Measurements from ENCODE around the gene LIN28A. TPM values are rescaled to one million over a fixed set of nuclear protein-coding genes. Genes with fewer than 3 reads are reported as not detected.

LIN28A gene
- total RNA-seq, 1 donor from 2014 or later: not detected

DNA sequence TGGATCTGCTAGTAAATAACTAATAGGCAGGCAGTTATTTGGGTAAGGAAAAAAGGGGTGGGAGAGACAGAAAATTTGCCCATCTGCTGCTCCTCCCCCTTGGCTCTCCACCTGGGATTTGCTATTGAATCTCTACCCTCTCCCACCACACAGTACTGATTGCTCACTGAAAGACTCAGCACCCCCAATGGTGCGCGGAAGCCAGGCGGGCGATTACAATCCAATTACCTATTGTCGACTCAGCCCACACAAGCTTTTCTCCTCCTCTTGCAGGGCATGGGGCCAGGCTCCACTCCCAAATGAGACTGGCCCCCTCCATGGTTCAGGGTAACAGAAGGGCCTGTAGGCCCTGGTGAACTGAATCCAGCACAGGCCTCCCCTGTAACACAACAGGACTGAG lies 58.9 kb downstream of the LIN28A start:
- FAIRE-seq (no peak), DNase-seq (ENCODE audit: low read depth) (no peak)
- Histone ChIP-seq H3K4me3 (ENCODE audit: low read depth, low read length) (no peak overlapping the region), H3K36me3 (ENCODE audit: control insufficient read depth, insufficient read depth, low read length) (peaks cover 14% of the 10 kb centered on the region), H3K27me3 (ENCODE audit: control insufficient read depth, insufficient read depth, low read length) (no peaks in the 10 kb centered on the region)
- TF ChIP-seq, protein P1, sequence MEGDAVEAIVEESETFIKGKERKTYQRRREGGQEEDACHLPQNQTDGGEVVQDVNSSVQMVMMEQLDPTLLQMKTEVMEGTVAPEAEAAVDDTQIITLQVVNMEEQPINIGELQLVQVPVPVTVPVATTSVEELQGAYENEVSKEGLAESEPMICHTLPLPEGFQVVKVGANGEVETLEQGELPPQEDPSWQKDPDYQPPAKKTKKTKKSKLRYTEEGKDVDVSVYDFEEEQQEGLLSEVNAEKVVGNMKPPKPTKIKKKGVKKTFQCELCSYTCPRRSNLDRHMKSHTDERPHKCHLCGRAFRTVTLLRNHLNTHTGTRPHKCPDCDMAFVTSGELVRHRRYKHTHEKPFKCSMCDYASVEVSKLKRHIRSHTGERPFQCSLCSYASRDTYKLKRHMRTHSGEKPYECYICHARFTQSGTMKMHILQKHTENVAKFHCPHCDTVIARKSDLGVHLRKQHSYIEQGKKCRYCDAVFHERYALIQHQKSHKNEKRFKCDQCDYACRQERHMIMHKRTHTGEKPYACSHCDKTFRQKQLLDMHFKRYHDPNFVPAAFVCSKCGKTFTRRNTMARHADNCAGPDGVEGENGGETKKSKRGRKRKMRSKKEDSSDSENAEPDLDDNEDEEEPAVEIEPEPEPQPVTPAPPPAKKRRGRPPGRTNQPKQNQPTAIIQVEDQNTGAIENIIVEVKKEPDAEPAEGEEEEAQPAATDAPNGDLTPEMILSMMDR (IDR thresholded peaks at IDR 0.05; ENCODE audit: insufficient read depth, low read length, severe bottlenecking): no peak

DNA sequence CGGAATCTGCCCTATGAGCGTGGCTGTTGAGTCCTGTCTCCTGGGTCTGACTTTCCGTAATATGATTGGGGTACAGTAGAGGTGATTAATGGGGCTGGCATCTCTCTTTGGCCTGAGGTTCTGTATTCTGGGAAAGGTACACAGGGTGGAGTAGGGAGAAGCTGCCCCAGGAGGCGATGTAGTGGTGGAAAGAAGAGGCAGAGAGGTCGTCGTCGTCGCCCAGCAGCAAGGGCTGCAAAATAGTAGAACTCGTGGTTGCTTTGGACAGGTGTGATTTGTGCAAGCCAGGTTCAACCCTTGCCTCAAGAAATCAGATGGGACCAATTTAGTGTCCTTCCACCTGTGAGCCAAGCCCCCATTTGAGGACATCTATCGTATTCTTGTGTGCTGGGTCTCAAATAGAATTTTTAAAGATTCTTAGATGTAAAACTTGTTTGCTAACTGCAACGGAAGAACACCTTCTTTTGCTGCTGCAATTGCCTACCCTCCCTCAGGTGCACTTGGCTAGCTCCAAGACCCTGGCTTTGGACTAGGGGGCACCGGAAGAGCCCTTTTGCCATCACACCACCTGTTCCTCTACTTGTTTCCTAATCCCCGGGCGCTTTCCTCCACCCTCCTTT lies 60.4 kb downstream of the LIN28A start:
- Histone ChIP-seq H3K36me3 (ENCODE audit: control insufficient read depth, insufficient read depth, low read length) (peaks cover 20% of the 10 kb centered on the region), H3K4me3 (ENCODE audit: low read depth, low read length) (no peak overlapping the region), H3K27me3 (ENCODE audit: control insufficient read depth, insufficient read depth, low read length) (no peaks in the 10 kb centered on the region)
- FAIRE-seq (peak; percentile 23), DNase-seq (ENCODE audit: low read depth) (peak; percentile 72)
- TF ChIP-seq, protein P1 (IDR thresholded peaks at IDR 0.05; ENCODE audit: insufficient read depth, low read length, severe bottlenecking): no peak

DNA sequence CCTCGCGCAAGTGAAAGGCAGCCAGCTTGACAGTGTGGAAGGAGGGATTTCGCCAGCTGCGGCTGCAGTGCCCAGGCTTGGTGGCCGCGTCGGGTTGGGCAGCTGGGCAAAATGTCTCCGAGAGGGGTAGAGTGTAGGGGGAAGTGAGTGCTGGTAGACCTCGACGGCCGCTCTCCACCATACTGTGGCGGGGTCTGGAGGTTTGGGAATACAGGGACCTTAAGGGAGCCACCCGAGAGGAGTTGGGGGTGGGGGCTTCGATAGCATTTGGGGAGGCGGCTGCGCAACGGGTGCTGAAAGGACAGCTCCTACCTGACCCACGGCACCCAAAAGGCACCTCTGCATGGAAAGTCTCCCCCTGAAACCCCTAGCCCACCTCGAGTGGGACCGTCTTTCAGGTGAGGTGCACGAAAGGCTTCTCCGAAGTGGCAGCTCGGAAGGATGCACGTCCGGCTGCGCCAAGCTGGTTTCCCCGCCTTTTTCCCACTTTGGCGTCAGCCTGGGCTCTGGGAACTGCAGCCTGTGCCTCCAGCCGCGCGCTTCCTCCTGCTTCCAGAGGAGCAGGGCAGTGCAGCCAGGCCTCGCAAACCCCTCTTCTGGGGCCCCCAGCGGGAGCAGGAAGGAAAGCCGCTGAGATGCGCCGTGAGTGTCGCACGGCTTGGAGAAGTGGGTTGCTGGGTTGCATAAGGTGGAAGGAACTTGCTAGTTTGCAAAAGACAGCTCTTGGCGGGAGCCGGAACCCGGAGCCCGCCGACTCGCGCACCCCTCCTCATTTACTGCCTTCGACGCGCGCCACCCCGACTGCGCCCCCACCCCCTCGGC lies 61.1 kb downstream of the LIN28A start:
- Histone ChIP-seq H3K36me3 (ENCODE audit: control insufficient read depth, insufficient read depth, low read length) (peaks cover 21% of the 10 kb centered on the region), H3K27me3 (ENCODE audit: control insufficient read depth, insufficient read depth, low read length) (no peaks in the 10 kb centered on the region), H3K4me3 (ENCODE audit: low read depth, low read length) (peak overlapping the region; percentile 72)
- TF ChIP-seq, protein P1 (IDR thresholded peaks at IDR 0.05; ENCODE audit: insufficient read depth, low read length, severe bottlenecking): no peak
- DNase-seq (ENCODE audit: low read depth) (peak; percentile 44), FAIRE-seq (no peak)

DNA sequence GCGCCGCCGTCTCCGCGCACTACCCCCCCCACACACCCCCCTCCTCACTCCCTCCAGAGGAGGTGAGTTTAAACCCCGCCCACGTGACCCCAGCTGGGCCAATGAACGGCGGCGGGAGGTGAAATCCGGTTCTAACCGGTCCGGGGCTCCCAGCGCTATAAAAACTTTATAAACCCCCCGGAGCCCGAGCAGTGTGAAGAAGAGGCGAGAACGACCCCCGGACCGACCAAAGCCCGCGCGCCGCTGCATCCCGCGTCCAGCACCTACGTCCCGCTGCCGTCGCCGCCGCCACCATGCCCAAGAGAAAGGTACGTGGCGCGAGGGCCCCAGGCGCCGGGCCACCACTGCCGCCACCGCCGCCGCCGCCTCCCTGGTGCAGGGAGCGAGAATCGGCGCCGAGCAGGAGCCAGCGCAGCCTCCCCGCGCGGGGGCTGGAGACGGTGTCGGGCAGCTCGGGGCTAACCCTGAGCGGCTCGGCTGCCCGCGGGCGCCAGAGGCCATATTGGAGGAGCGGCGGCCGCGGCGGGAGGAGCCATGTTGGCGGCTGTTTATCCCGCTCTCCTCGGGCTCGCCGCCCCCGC lies 61.8 kb downstream of the LIN28A start, which contains the start of gene HMGN2:
TSS of gene HMGN2 (plus strand) at position 121 of the 581 bp plus-strand sequence. CDS start at position 294, 173 bp downstream.
- Histone ChIP-seq H3K36me3 (ENCODE audit: control insufficient read depth, insufficient read depth, low read length) (peaks cover 21% of the 10 kb centered on the region), H3K4me3 (ENCODE audit: low read depth, low read length) (peak within 1 kb of the TSS; percentile 72), H3K27me3 (ENCODE audit: control insufficient read depth, insufficient read depth, low read length) (no peaks in the 10 kb centered on the region)
- TF ChIP-seq, protein P1 (IDR thresholded peaks at IDR 0.05; ENCODE audit: insufficient read depth, low read length, severe bottlenecking): no peak
- FAIRE-seq (no peak), DNase-seq (ENCODE audit: low read depth) (peak; percentile 50)

DNA sequence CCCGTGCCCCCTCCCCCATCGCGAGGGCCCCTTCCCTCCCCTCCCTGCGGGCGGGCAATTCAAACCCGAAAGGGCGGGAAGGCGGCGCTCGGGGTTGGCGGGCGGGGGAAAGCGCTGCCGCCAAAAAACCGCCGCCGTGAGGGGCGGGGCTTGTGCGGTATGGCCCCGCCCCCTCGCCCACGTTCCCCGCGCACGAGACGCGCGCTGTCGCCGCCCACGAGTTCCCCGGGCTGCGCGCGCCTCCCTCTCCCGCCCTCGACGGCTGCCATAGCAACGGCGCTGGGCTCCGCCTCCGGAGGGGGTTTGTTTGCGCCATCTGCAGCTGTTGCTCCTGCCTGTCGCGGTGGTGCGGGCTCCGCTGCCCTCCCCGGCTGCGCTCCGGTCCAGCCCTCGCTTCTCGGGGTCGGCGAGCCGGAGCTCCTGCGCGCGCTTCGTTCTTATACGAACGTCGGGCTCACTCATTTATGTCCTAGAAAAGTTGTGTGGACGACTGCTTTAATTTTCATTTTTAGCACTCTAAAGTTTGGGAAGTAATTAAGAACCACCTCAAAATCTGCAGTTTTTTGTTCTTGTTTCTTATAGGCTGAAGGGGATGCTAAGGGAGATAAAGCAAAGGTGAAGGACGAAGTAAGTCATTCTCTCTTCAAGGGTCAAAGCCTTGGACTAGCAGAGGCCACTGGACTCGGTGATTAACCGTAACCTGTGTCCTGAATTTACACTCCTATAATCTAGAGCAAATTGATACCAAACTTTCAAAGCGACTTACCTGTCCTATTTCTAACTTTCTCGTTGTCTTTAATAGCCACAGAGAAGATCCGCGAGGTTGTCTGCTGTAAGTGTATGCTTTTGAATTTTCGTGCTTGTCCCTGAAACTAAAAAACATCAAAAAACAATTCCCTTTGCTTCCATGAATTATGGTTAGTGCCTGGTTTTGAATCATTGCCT lies 62.6 kb downstream of the LIN28A start:
- FAIRE-seq (no peak), DNase-seq (ENCODE audit: low read depth) (peak; percentile 75)
- Histone ChIP-seq H3K27me3 (ENCODE audit: control insufficient read depth, insufficient read depth, low read length) (no peaks in the 10 kb centered on the region), H3K36me3 (ENCODE audit: control insufficient read depth, insufficient read depth, low read length) (peaks cover 21% of the 10 kb centered on the region), H3K4me3 (ENCODE audit: low read depth, low read length) (peak overlapping the region; percentile 72)
- TF ChIP-seq, protein P1 (IDR thresholded peaks at IDR 0.05; ENCODE audit: insufficient read depth, low read length, severe bottlenecking): no peak

Data from bronchial epithelial cell (primary cell).